WERI-Rb-1 (cell line): ENCODE data around the gene EFCAB11.

Experiments
- DNase-seq: peaks from one replicate; pipeline ENCODE4 v3.0.0-alpha.2; 2020
- H3K27ac ChIP-seq: fragments of 250-450 bp; sonication (Bioruptor Pico); 2 replicates; pipeline ENCODE4 v1.5.1; 2020; ENCODE audit warnings: mild to moderate bottlenecking, moderate library complexity
- H3K27me3 ChIP-seq: fragments of 250-450 bp; sonication (Bioruptor Pico); 2 replicates; pipeline ENCODE4 v1.5.1; 2021; ENCODE audit warnings: mild to moderate bottlenecking, low read depth, moderate library complexity; ENCODE audit not compliant: insufficient read depth, severe bottlenecking
- H3K36me3 ChIP-seq: fragments of 250-450 bp; sonication (Bioruptor Pico); 2 replicates; pipeline ENCODE4 v1.5.1; 2020; ENCODE audit warnings: mild to moderate bottlenecking, moderate library complexity
- H3K4me3 ChIP-seq: 2 replicates; pipeline ENCODE4 v1.5.1; 2011; ENCODE audit warnings: low read depth, mild to moderate bottlenecking, control low read depth, low read length
- H3K9me3 ChIP-seq: fragments of 250-450 bp; sonication (Bioruptor Pico); 2 replicates; pipeline ENCODE4 v1.5.1; 2021; ENCODE audit warnings: mild to moderate bottlenecking, moderate library complexity; ENCODE audit not compliant: severe bottlenecking
- TF ChIP-seq, protein P1 (sequence below): IDR thresholded peaks from 2 replicates; pipeline ENCODE4 v1.5.1; 2011; ENCODE audit warnings: low read depth, mild to moderate bottlenecking, control low read depth, inconsistent platforms, low read length

Gene EFCAB11

GRCh38 chr14:89757313-89757939 lies 197.1 kb downstream of the EFCAB11 start:
- H3K9me3 ChIP-seq, result no peaks in the 10 kb centered on the region
- no peak for DNase-seq

DNA sequence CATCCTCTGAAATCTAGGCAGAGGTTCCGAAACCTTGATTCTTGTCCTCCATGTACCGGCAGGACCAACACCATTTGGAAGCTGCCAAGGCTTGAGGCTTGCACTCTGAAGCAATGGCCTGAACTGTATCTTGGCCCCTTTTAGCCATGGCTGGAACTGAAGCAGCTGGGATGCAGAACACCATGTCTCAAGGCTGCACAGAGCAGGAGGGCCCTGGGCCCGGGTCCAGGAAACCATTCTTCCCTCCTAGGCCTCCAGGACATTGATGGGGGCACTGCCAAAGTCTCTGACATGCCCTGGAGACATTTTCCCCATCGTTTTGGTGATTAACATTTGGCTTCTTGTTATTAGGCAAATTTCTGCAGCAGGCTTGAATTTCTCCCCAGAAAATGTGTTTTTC lies 198.7 kb downstream of the EFCAB11 start:
- Histone ChIP-seq H3K9me3 (no peaks in the 10 kb centered on the region), H3K4me3 (no peak overlapping the region), H3K36me3 (no peaks in the 10 kb centered on the region), H3K27ac (no peak overlapping the region), H3K27me3 (no peaks in the 10 kb centered on the region)
- DNase-seq, result no peak
- TF ChIP-seq, protein P1, sequence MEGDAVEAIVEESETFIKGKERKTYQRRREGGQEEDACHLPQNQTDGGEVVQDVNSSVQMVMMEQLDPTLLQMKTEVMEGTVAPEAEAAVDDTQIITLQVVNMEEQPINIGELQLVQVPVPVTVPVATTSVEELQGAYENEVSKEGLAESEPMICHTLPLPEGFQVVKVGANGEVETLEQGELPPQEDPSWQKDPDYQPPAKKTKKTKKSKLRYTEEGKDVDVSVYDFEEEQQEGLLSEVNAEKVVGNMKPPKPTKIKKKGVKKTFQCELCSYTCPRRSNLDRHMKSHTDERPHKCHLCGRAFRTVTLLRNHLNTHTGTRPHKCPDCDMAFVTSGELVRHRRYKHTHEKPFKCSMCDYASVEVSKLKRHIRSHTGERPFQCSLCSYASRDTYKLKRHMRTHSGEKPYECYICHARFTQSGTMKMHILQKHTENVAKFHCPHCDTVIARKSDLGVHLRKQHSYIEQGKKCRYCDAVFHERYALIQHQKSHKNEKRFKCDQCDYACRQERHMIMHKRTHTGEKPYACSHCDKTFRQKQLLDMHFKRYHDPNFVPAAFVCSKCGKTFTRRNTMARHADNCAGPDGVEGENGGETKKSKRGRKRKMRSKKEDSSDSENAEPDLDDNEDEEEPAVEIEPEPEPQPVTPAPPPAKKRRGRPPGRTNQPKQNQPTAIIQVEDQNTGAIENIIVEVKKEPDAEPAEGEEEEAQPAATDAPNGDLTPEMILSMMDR, result no peak

More at GRCh38 chr14:89757313-89757939, 197.1 kb downstream of the EFCAB11 start:
- Histone ChIP-seq H3K36me3 (no peaks in the 10 kb centered on the region), H3K27me3 (no peaks in the 10 kb centered on the region), H3K4me3 (no peak overlapping the region), H3K27ac (no peak overlapping the region)
- TF ChIP-seq, protein P1, result no peak

DNA sequence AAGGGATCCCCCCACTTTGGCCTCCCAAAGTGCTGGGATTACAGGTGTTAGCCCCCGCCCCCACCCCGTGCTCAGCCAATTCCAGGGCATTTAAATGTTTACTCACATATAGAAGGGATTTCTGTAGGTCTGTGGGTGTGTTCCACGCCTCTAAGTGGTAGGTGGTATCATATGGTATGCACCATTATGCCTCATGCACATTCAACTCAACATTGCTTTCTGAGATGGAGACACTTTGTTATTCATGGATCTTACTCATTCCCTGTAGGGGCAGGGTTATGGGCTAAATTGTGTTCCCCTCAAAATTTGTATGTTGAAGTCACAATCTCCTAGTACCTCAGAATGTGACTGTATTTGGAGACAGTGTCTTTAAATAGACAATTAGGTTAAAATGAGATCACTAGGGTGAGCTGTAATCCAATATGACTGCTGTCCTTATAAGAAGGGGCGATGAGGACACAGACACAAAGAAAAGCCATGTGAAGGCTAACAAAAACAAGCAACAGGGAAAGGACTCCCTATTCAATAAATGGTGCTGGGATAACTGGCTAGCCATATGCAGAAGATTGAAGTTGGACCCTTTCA lies 200.6 kb downstream of the EFCAB11 start:
- H3K27me3 ChIP-seq, result no peaks in the 10 kb centered on the region
- TF ChIP-seq, protein P1, result no peak
- no peaks in the 10 kb centered on the region for H3K9me3 ChIP-seq
- H3K4me3 ChIP-seq, result no peak overlapping the region
- H3K36me3 ChIP-seq, result no peaks in the 10 kb centered on the region
- H3K27ac ChIP-seq, result no peak overlapping the region
- DNase-seq, result no peak

DNA sequence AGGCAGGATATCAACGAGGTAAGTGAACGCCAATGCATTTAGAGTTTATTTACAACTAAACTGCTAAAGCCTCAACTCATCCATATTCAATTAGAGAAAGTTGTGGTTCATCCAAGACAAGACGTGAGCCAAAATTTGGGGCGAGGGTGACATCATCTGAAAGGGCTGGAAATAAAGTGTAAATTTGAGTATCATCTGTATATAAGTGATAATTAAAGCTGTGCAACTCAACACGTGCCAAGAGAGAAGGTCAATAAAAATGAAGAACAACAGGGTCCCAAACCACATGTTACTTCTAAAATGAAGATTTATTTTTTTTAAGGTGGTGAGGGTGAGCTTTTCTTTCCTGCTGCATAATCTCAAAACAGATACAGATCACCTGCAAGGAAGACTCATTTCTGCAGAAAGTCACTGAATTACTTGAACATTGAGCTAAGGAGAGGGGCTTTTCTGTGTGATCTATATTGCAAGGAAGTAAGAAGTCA lies 203.6 kb downstream of the EFCAB11 start:
- no peaks in the 10 kb centered on the region for H3K9me3 ChIP-seq
- TF ChIP-seq, protein P1, result no peak
- no peak overlapping the region for H3K4me3 ChIP-seq
- DNase-seq, result no peak
- H3K27ac ChIP-seq, result no peak overlapping the region
- no peaks in the 10 kb centered on the region for H3K36me3 ChIP-seq
- H3K27me3 ChIP-seq, result no peaks in the 10 kb centered on the region

DNA sequence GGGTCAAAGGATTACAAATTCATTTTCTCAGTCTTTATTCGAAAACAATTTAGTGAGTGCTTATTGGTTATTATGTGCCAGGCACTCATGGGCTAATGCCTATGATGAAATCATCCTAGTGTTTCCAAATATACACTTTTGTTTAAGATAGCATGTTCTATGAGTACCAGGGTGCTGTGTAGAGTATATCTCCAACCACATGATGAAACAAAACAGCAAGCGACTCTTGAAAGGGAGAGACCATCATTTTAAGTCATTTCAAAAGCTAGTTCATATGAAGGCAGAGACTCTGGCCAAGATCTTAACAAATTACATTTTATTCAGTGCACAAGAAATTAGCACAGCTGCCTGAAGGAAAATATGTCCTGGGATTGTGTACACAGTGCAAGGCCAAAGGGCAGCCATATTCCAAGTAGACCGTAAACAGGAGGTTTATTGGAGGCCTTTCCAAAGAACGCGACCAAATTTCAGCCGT lies 204.2 kb downstream of the EFCAB11 start:
- DNase-seq, result no peak
- Histone ChIP-seq H3K27me3 (no peaks in the 10 kb centered on the region), H3K27ac (no peak overlapping the region), H3K36me3 (no peaks in the 10 kb centered on the region), H3K4me3 (no peak overlapping the region), H3K9me3 (no peaks in the 10 kb centered on the region)
- TF ChIP-seq, protein P1, result no peak

DNA sequence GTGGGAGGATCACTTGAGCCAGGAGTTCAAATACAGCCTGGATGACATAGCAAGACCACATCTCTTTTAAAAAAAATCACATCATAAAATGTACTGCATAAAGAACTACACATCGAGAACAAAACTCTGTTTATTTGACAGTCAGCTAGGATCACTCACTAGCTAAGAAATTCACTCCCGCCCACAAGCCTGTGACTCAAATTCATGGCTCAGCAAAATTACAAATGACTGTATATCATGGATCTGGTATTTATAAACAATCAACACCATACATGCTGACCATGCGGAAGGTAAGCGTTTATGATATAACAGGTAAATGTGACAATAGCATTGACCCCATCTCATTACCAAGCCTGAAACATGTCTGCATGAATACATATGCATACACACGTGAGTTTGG lies 206.5 kb downstream of the EFCAB11 start:
- DNase-seq, result no peak
- Histone ChIP-seq H3K9me3 (no peaks in the 10 kb centered on the region), H3K27ac (no peak overlapping the region), H3K36me3 (no peaks in the 10 kb centered on the region), H3K27me3 (no peaks in the 10 kb centered on the region), H3K4me3 (no peak overlapping the region)
- TF ChIP-seq, protein P1, result no peak
